HepG2 (cell line): ENCODE measurements around the gene PFDN1. TPM values are rescaled to one million over a fixed set of nuclear protein-coding genes. Genes with fewer than 3 reads are reported as not detected.
A peak's percentile ranks its signal among the peaks of the same experiment; 100 is the strongest.

Experiments used
- CEBPB ChIP-seq: IDR thresholded peaks from 2 replicates; pipeline ENCODE4 v1.6.1; 2011; ENCODE audit warnings: low read depth, low read length, improper control_type of control experiment, borderline replicate concordance
- EEA1 ChIP-seq: sonication (generic); formaldehyde crosslinking; IDR thresholded peaks from 2 replicates; pipeline ENCODE4 v1.5.1; 2020; ENCODE audit warnings: mild to moderate bottlenecking, missing genetic modification reagents, borderline replicate concordance
- ELF1 ChIP-seq: sonication (generic); formaldehyde crosslinking; IDR thresholded peaks from 2 replicates; pipeline ENCODE4 v1.4.0; 2020; ENCODE audit warnings: missing genetic modification reagents
- ETV5 ChIP-seq: IDR thresholded peaks from 2 replicates; pipeline ENCODE4 v1.6.1; 2018; ENCODE audit warnings: missing biosample characterization, missing genetic modification reagents, inconsistent platforms, borderline replicate concordance
- FOXP1 ChIP-seq, 2 experiments: fragments of 450-650 bp in 1 of 2; IDR thresholded peaks; 2 replicates each; pipeline ENCODE4 v1.6.1; 2017 to 2018; ENCODE audit warnings: antibody characterized with exemption in 1 of 2
- HNF4G ChIP-seq, 2 experiments: sonication (generic) in 1 of 2; formaldehyde crosslinking in 1 of 2; IDR thresholded peaks; 2 replicates each; pipeline versions ENCODE4 v1.4.0 to v1.6.1; 2011 to 2020; ENCODE audit warnings: borderline replicate concordance in 2 of 2, low read depth in 2 of 2, mild to moderate bottlenecking in 2 of 2, low read length in 1 of 2, missing genetic modification reagents in 1 of 2, moderate library complexity in 1 of 2
- HNRNPL ChIP-seq: fragments of 200-400 bp; formaldehyde crosslinking; IDR thresholded peaks from 2 replicates; pipeline ENCODE4 v1.6.1; 2017; ENCODE audit warnings: mild to moderate bottlenecking, low read depth, low read length
- MAFF ChIP-seq: IDR thresholded peaks from 2 replicates; pipeline ENCODE4 v1.6.1; 2011; ENCODE audit warnings: low read depth, low read length, improper control_type of control experiment
- MATR3 ChIP-seq: sonication (generic); formaldehyde crosslinking; IDR thresholded peaks from 2 replicates; pipeline ENCODE4 v1.4.0; 2020; ENCODE audit warnings: missing genetic modification reagents
- MEIS2 ChIP-seq: sonication (generic); formaldehyde crosslinking; IDR thresholded peaks from 2 replicates; pipeline ENCODE4 v1.9.0; 2021; ENCODE audit warnings: mild to moderate bottlenecking, missing genetic modification reagents
- MXD3 ChIP-seq: IDR thresholded peaks from 2 replicates; pipeline ENCODE4 v1.6.1; 2016; ENCODE audit warnings: mild to moderate bottlenecking, missing biosample characterization, missing genetic modification reagents
- MYPOP ChIP-seq: sonication (generic); formaldehyde crosslinking; IDR thresholded peaks from 2 replicates; pipeline ENCODE4 v1.8.1; 2023; ENCODE audit warnings: mild to moderate bottlenecking, moderate library complexity, missing genetic modification reagents
- POLR2AphosphoS5 ChIP-seq: IDR thresholded peaks from 2 replicates; pipeline ENCODE4 v1.6.1; 2012; ENCODE audit warnings: low read depth, low read length
- PPARG ChIP-seq: conservative IDR thresholded peaks from 2 replicates; pipeline ENCODE4 v1.6.1; 2016; ENCODE audit warnings: missing biosample characterization, missing genetic modification reagents
- SOX13 ChIP-seq, 3 experiments: fragments of 450-650 bp in 1 of 3; sonication (generic) in 1 of 3; formaldehyde crosslinking in 1 of 3; IDR thresholded peaks in 2 of 3; conservative IDR thresholded peaks in 1 of 3; 2 replicates each; pipeline versions ENCODE4 v1.5.0 to v1.6.1; 2016 to 2020; ENCODE audit warnings: antibody characterized with exemption in 1 of 3, mild to moderate bottlenecking in 1 of 3, missing compliant biosample characterization in 1 of 3, missing genetic modification reagents in 1 of 3, moderate library complexity in 1 of 3
- THAP7 ChIP-seq: sonication (generic); formaldehyde crosslinking; IDR thresholded peaks from 2 replicates; pipeline ENCODE4 v1.8.1; 2023; ENCODE audit warnings: mild to moderate bottlenecking, missing genetic modification reagents
- ZFAT ChIP-seq: sonication (generic); formaldehyde crosslinking; conservative IDR thresholded peaks from 2 replicates; pipeline ENCODE4 v1.8.1; 2023; ENCODE audit warnings: missing genetic modification reagents, inconsistent platforms
- ZIK1 ChIP-seq: sonication (generic); formaldehyde crosslinking; IDR thresholded peaks from 2 replicates; pipeline ENCODE4 v1.5.0; 2020; ENCODE audit warnings: mild to moderate bottlenecking, low read depth, missing genetic modification reagents, borderline replicate concordance
- ZNF136 ChIP-seq: sonication (generic); formaldehyde crosslinking; IDR thresholded peaks from 2 replicates; pipeline ENCODE4 v1.8.1; 2022; ENCODE audit warnings: low read depth, mild to moderate bottlenecking, moderate library complexity, missing genetic modification reagents
- ZNF18 ChIP-seq: sonication (generic); formaldehyde crosslinking; IDR thresholded peaks from 2 replicates; pipeline ENCODE4 v1.8.0; 2022; ENCODE audit warnings: mild to moderate bottlenecking, missing genetic modification reagents; ENCODE audit not compliant: insufficient replicate concordance
- ZNF337 ChIP-seq: sonication (generic); formaldehyde crosslinking; IDR thresholded peaks from 2 replicates; pipeline ENCODE4 v1.5.1; 2020; ENCODE audit warnings: missing genetic modification reagents, low read depth, mild to moderate bottlenecking, borderline replicate concordance
- ZNF616 ChIP-seq: sonication (generic); formaldehyde crosslinking; IDR thresholded peaks from 2 replicates; pipeline ENCODE4 v1.5.0; 2020; ENCODE audit warnings: low read depth, mild to moderate bottlenecking, missing genetic modification reagents
- ZNF737 ChIP-seq: sonication (generic); formaldehyde crosslinking; IDR thresholded peaks from 2 replicates; pipeline ENCODE4 v1.5.0; 2020; ENCODE audit warnings: missing genetic modification reagents, mild to moderate bottlenecking, borderline replicate concordance
- ZNF784 ChIP-seq: sonication (generic); formaldehyde crosslinking; IDR thresholded peaks from 2 replicates; pipeline ENCODE4 v1.5.1; 2020; ENCODE audit warnings: missing genetic modification reagents, mild to moderate bottlenecking, borderline replicate concordance
- polyA plus RNA-seq, 8 experiments: library from polyadenylated mRNA; depleted of rRNA in 3 of 8; stranded (reverse) in 7 of 8; unstranded in 1 of 8; fragments of >200 nt; fragmentation: Illumina TruSeq in 4 of 8; extraction: Trizol in 4 of 8; gene quantifications; 2 replicates each; pipeline versions ENCODE4 v1.2.1 to v1.2.3, GENCODE V29; 2011 to 2016; ENCODE audit warnings: low read depth in 4 of 8, missing spikeins in 1 of 8, mixed read lengths in 1 of 8; ENCODE audit not compliant: insufficient read depth in 1 of 8
- total RNA-seq, 5 experiments: library from RNA; depleted of rRNA; stranded (reverse); fragments of >200 nt; fragmentation: Illumina TruSeq; extraction: Trizol; gene quantifications; 2 replicates each; pipeline ENCODE4 v1.2.3, GENCODE V29; 2016; ENCODE audit warnings: low read depth in 1 of 5

PFDN1 gene
- total and polyA plus RNA-seq, 2 of the 13 experiments (the other 11 are each of a cell fraction or from before 2014, with no cell fraction given) = 67.2 to 70.8 TPM

- TF ChIP-seq POLR2AphosphoS5 (no peak), ZNF737 (CRISPR knock-in tag) (no peak), SOX13 (IDR thresholded peaks at IDR 0.05) (no peak), SOX13 (CRISPR knock-in tag; conservative IDR thresholded peaks at IDR 0.05 in 1 of 2, IDR thresholded peaks at IDR 0.05 in 1 of 2) (peak in 1 of 2 experiments; percentile 72; a peak in 2 of 4 replicates), ZIK1 (no peak), ZNF18 (CRISPR knock-in tag) (no peak), ZNF784 (CRISPR knock-in tag) (no peak), ETV5 (CRISPR knock-in tag) (peak; percentile 40; the same call in 1 of the 2 replicates), ELF1 (CRISPR knock-in tag) (no peak), ZNF616 (CRISPR knock-in tag) (no peak), THAP7 (no peak), MATR3 (CRISPR knock-in tag) (no peak), CEBPB (peak; percentile 75), EEA1 (CRISPR knock-in tag) (no peak), HNF4G (IDR thresholded peaks at IDR 0.05; ENCODE audit: borderline replicate concordance, low read depth, low read length) (0 out of 2 replicates have a peak, but pooled peaks have one; percentile 12), HNF4G (CRISPR knock-in tag; IDR thresholded peaks at IDR 0.05; ENCODE audit: borderline replicate concordance, low read depth) (no peak), MXD3 (CRISPR knock-in tag) (no peak), MYPOP (CRISPR knock-in tag) (no peak), FOXP1 (IDR thresholded peaks at IDR 0.05) (no peak), FOXP1 (CRISPR knock-in tag; IDR thresholded peaks at IDR 0.05) (peak; percentile 55; the same call in 1 of the 2 replicates), ZFAT (CRISPR knock-in tag) (no peak), MEIS2 (CRISPR knock-in tag) (no peak), PPARG (peak; percentile 97), MAFF (no peak), ZNF136 (no peak), HNRNPL (no peak), ZNF337 (CRISPR knock-in tag) (no peak)
These were observed 9.6 kb downstream of the PFDN1 start (continued) for GRCh38 chr5:140293091-140293848.
